SK-N-SH treated with all-trans-retinoic acid at 6 μM for 48 hours (cell line): ENCODE measurements around the gene SYCP2L.

ENCODE experiments used
- ESRRG ChIP-seq: fragments of 250-450 bp; sonication (Bioruptor Pico); IDR thresholded peaks from 2 replicates; pipeline ENCODE4 v1.6.1; 2021; ENCODE audit warnings: mild to moderate bottlenecking
- OSR1 ChIP-seq: fragments of 250-450 bp; sonication (Bioruptor Pico); IDR thresholded peaks from 2 replicates; pipeline ENCODE4 v1.8.0; 2022; ENCODE audit warnings: moderate library complexity, mild to moderate bottlenecking, inconsistent platforms
- ZFP30 ChIP-seq: fragments of 450-650 bp; formaldehyde crosslinking; IDR thresholded peaks from 2 replicates; pipeline ENCODE4 v1.5.0; 2022; ENCODE audit warnings: mild to moderate bottlenecking, moderate library complexity
- TF ChIP-seq, protein P1 (sequence below): fragments of 250-450 bp; sonication (Bioruptor Pico); IDR thresholded peaks from 2 replicates; pipeline ENCODE4 v1.8.0; 2020; ENCODE audit warnings: mild to moderate bottlenecking, moderate library complexity, borderline replicate concordance

DNA sequence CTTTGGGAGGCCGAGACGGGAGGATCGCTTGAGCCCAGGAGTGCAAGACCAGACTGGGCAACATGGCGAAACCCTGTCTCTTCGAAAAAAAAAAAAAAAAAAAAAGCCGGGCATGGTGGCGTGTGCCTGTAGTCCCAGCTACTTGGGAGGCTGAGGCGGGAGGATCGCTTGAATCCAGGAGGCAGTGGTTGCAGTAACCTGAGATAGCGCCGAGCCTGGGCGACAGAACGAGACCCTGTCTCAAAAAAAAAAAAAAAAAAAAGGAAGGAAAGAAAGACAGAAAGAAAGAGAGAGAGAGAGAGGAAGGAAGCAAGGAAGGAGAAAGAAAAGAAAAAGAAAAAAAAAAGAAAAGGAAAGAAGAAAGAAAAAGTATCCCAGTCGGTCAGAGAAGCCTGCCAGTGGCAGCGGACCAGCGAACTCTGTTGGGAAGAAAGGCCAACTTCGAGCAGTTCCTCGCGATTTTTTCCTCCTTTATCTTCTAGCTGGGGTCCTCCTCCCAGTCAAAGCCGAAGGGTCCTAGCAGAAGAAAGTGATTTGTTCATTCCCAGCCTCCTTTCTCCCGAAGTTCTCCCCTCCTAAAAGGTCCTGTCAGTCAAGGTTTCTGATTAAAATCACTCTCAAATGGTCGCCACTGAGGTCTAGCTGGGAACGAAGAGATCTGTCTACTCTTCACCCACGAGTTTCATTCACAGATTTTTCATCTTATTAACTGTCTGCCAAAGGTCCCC lies 2.4 kb upstream of the SYCP2L start:
- TF ChIP-seq, protein P1, sequence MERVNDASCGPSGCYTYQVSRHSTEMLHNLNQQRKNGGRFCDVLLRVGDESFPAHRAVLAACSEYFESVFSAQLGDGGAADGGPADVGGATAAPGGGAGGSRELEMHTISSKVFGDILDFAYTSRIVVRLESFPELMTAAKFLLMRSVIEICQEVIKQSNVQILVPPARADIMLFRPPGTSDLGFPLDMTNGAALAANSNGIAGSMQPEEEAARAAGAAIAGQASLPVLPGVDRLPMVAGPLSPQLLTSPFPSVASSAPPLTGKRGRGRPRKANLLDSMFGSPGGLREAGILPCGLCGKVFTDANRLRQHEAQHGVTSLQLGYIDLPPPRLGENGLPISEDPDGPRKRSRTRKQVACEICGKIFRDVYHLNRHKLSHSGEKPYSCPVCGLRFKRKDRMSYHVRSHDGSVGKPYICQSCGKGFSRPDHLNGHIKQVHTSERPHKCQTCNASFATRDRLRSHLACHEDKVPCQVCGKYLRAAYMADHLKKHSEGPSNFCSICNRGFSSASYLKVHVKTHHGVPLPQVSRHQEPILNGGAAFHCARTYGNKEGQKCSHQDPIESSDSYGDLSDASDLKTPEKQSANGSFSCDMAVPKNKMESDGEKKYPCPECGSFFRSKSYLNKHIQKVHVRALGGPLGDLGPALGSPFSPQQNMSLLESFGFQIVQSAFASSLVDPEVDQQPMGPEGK (CRISPR knock-in tag): no peak
- TF ChIP-seq ZFP30 (no peak), OSR1 (CRISPR knock-in tag) (no peak), ESRRG (CRISPR knock-in tag) (no peak)
